SJCRH30 (cell line): ENCODE results near the gene CASP4. TPM values are rescaled to one million over a fixed set of nuclear protein-coding genes. Genes with fewer than 3 reads are reported as not detected.
A peak's percentile ranks its signal among the peaks of the same experiment; 100 is the strongest.
"Not testable (repeated sequence)": the region's sequence is repeated elsewhere in the genome, so short reads cannot be mapped to it uniquely, and the experiment has no call there.

Experiments
- DNase-seq, 2 experiments: peaks; one replicate each; pipeline ENCODE4 v3.0.0-alpha.2; 2015 to 2020
- H3K27ac ChIP-seq: fragments of 250-450 bp; sonication (Bioruptor Pico); 2 replicates; pipeline ENCODE4 v1.5.1; 2020; ENCODE audit warnings: mild to moderate bottlenecking, moderate library complexity
- H3K27me3 ChIP-seq: fragments of 250-450 bp; sonication (Bioruptor Pico); 2 replicates; pipeline ENCODE4 v1.5.1; 2020; ENCODE audit warnings: mild to moderate bottlenecking, moderate library complexity
- H3K36me3 ChIP-seq: fragments of 250-450 bp; sonication (Bioruptor Pico); 2 replicates; pipeline ENCODE4 v1.5.1; 2020; ENCODE audit warnings: mild to moderate bottlenecking, moderate library complexity
- H3K4me1 ChIP-seq: fragments of 250-450 bp; sonication (Bioruptor Pico); 2 replicates; pipeline ENCODE4 v1.5.1; 2020; ENCODE audit warnings: mild to moderate bottlenecking, moderate library complexity
- H3K4me3 ChIP-seq: fragments of 250-450 bp; sonication (Bioruptor Pico); 2 replicates; pipeline ENCODE4 v1.5.1; 2020; ENCODE audit warnings: mild to moderate bottlenecking, moderate library complexity
- H3K9me3 ChIP-seq: fragments of 250-450 bp; sonication (Bioruptor Pico); replicated peaks from 2 replicates; pipeline ENCODE4 v1.5.1; 2020; ENCODE audit warnings: mild to moderate bottlenecking, moderate library complexity
- total RNA-seq: library from RNA; depleted of rRNA; stranded (reverse); fragments of >200 nt; shearing (Covaris generic); gene quantifications from 2 replicates; pipeline ENCODE4 v1.2.3, GENCODE V29; 2014

CASP4 gene
- total RNA-seq, 1 experiment from 2014 or later, result 1.0 TPM

DNA sequence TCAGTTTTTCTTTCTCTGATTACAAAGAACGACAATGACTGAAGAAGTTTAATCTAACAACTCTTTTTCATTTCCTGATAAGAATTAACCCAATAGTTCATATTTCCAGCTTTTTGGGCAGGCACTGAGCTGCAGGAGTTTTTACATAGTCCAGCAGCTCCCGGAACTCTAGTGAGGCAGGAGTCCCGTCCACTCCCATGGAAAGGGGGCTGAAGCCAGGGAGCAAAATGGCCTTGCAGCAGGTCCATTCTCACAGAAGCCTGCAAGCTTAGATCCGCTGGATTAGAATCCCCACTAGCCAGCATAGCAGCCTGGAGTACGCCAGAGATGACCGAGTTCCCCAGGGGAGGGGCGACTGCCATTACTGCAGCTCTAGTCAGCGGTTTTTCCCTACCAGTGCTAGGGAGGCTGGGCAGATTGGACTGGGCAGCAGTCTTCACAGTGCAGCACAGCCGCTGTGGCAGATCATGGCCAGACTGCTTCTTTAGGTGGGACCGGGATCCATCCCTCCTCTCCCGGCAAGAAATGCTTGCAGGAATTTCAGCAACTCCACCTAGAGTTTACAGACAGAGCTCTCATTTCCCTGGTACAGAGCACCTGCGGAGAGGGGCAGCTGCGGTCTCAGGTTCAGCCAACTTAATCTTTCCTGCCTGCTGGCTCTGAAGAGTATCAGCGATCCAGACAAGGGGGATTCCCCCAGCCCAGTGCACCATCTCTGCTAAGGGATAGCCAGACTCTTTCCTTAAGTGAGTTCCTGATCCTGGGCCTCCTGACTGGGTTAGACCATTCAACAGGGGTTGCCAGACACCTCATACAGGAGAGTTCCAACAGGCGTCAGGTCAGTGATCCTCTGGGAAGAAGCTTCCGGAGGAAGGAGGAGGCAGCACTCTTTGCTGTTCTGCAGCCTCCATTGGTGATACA, 742 bp upstream of the CASP4 start:
- no peak for DNase-seq
- Histone ChIP-seq H3K4me1 (no peaks in the 10 kb centered on the region), H3K9me3 (no peaks in the 10 kb centered on the region), H3K4me3 (peak overlapping the region; percentile 50), H3K27me3 (no peaks in the 10 kb centered on the region), H3K27ac (no peak overlapping the region), H3K36me3 (no peaks in the 10 kb centered on the region)

- no peaks in the 10 kb centered on the region for H3K27me3 ChIP-seq
Measured at GRCh38 chr11:104967534-104968354, 630 bp downstream of the CASP4 start.

GRCh38 chr11:104965735-104966134, 2.6 kb downstream of the CASP4 start:
- Histone ChIP-seq H3K9me3 (no peaks in the 10 kb centered on the region), H3K27me3 (no peaks in the 10 kb centered on the region), H3K4me1 (no peaks in the 10 kb centered on the region)

More at GRCh38 chr11:104967534-104968354, 630 bp downstream of the CASP4 start:
- Histone ChIP-seq H3K36me3 (no peaks in the 10 kb centered on the region), H3K27ac (no peak overlapping the region), H3K4me1 (no peaks in the 10 kb centered on the region), H3K4me3 (peak overlapping the region; percentile 50), H3K9me3 (no peaks in the 10 kb centered on the region)
- DNase-seq, result no peak

DNA sequence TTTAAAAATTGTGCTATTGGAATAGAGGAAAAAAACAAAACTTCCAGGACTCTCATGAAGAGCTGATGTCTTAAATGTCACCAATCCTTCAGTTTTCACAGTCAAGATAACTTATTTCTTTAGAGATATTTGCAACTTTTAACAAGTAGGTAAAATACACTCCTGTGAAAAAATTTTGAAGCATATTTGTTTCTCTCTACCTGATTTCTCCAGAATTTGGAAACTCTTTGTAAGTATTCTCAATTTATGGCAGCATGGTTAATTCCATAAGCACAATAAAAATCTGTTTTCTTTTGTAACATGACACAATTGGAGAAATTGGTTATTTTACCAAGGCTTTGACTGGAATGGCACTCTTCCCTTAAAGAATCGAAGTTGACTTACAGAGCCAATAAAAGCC, 4.1 kb downstream of the CASP4 start:
- Histone ChIP-seq H3K27me3 (no peaks in the 10 kb centered on the region), H3K4me3 (no peak overlapping the region), H3K9me3 (no peaks in the 10 kb centered on the region), H3K4me1 (no peaks in the 10 kb centered on the region), H3K27ac (no peak overlapping the region), H3K36me3 (no peaks in the 10 kb centered on the region)
- DNase-seq, result no peak

More at GRCh38 chr11:104965735-104966134, 2.6 kb downstream of the CASP4 start:
- no peak overlapping the region for H3K27ac ChIP-seq
- no peaks in the 10 kb centered on the region for H3K36me3 ChIP-seq
- no peak overlapping the region for H3K4me3 ChIP-seq
- no peak for DNase-seq

DNA sequence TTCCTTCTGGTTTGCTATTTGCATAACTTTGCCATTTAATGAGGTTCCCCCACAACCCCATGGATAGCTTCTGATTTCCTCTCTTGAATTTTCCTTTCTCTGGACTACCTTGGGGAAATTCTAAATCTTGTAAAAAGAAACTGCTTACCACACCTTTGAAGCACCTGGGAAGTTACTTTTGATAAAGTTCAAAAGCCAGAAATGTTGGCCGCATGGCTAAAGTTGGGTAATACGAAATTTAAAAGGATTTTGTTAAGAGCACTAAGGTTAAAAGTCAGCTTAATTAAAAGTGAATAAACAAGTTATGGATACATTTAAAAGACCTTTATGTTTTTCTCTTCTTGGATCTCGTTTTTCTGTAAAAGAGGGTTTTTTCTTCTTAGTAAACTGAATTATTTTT, 5.5 kb downstream of the CASP4 start:
- Histone ChIP-seq H3K9me3 (no peaks in the 10 kb centered on the region), H3K4me3 (no peak overlapping the region), H3K36me3 (no peaks in the 10 kb centered on the region), H3K27ac (no peak overlapping the region), H3K27me3 (no peaks in the 10 kb centered on the region), H3K4me1 (no peaks in the 10 kb centered on the region)
- DNase-seq, result no peak

- Histone ChIP-seq H3K27ac (no peak overlapping the region), H3K4me3 (no peak overlapping the region), H3K4me1 (no peaks in the 10 kb centered on the region), H3K36me3 (no peaks in the 10 kb centered on the region), H3K27me3 (no peaks in the 10 kb centered on the region), H3K9me3 (no peaks in the 10 kb centered on the region)
- DNase-seq, result no peak
Measured at GRCh38 chr11:104957280-104957679, 11.1 kb downstream of the CASP4 start.

GRCh38 chr11:104956528-104956927, 11.8 kb downstream of the CASP4 start:
- Histone ChIP-seq H3K4me3 (no peak overlapping the region), H3K4me1 (no peaks in the 10 kb centered on the region), H3K9me3 (no peaks in the 10 kb centered on the region), H3K27me3 (no peaks in the 10 kb centered on the region), H3K27ac (no peak overlapping the region), H3K36me3 (no peaks in the 10 kb centered on the region)
- no peak for DNase-seq

DNA sequence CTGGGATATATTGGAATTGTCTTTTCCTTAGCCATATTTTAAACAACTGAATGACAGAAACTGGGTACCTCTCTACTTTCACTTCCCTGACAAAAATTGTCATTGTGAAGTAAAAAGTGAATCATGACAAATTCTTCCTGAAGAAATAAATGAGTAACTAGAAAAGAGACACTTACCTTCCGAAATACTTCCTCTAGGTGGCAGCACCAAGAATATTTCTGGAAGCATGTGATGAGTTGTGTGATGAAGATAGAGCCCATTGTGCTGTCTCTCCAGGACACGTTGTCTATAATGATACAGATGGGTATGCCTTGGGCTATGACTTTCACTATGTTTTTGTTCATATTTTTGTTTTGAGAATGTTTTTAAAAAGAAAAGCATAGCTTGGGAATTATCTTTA, 21.5 kb downstream of the CASP4 start:
- H3K9me3 ChIP-seq, result no peaks in the 10 kb centered on the region
- H3K4me3 ChIP-seq, result no peak overlapping the region
- no peaks in the 10 kb centered on the region for H3K27me3 ChIP-seq
- no peaks in the 10 kb centered on the region for H3K36me3 ChIP-seq
- H3K27ac ChIP-seq, result no peak overlapping the region
- DNase-seq, result peak in 1 of 2 experiments; percentile 45
- no peaks in the 10 kb centered on the region for H3K4me1 ChIP-seq

DNA sequence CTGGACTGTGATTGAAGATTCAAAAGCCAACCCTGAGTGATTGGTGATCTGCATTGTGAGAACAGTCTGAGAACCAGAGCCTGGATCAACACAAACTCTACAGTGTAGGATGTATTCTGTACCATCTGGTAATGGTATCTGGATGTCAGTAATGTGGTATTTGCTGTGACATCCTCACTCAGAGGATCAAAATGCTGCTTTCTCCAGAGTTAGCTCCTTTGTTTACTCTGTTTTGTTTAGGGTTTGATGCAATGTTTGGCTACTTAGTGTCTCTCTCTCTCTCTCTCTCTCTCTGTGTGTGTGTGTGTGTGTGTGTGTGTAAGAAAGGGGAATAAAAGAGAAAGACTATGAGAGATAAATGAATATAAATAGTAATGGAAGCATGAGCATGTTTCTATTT, 24.3 kb downstream of the CASP4 start:
- no peaks in the 10 kb centered on the region for H3K4me1 ChIP-seq
- H3K27ac ChIP-seq, result no peak overlapping the region
- no peak overlapping the region for H3K4me3 ChIP-seq
- H3K9me3 ChIP-seq, result no peaks in the 10 kb centered on the region
- no peaks in the 10 kb centered on the region for H3K36me3 ChIP-seq
- no peak for DNase-seq
- no peaks in the 10 kb centered on the region for H3K27me3 ChIP-seq

DNA sequence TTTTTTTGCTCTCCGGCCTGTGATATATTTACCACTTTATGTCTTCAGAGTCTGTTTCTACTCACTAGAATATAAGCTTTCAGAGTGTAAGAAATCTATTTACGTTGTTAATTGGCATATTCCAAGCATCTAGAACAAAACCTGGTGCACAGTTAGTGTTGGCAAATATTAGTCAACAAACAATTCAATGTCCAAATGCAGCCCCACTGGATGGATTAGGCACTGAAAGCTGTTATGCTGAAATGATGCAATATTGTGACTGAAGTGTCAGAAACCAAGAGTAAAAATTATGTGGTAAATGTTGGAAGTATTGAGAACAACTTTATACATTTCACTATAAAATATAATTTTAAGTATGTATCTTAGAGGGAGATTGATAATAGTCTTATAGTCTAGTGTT, 24.8 kb downstream of the CASP4 start:
- Histone ChIP-seq H3K27ac (no peak overlapping the region), H3K4me3 (no peak overlapping the region), H3K9me3 (no peaks in the 10 kb centered on the region), H3K27me3 (no peaks in the 10 kb centered on the region), H3K4me1 (no peaks in the 10 kb centered on the region), H3K36me3 (no peaks in the 10 kb centered on the region)
- DNase-seq, result no peak

DNA sequence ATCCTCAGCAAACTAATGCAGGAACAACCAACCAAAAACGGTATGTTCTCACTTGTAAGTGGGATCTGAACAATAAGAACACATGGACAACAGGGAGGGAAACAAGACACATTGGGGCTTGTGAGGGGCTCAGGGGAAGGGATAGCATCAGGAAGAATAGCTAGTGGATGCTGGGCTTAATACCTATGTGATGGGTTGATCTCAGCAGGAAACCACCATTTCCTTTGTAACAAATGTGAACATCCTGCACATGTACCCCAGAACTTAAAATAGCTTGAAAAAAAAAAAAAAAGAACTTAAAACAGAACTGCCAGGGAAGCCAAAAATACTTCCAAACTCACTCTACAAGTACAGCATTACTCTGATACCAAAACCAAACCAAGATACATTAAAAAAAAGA, 33.8 kb downstream of the CASP4 start:
- Histone ChIP-seq H3K36me3 (no peaks in the 10 kb centered on the region), H3K4me1 (no peaks in the 10 kb centered on the region), H3K4me3 (no peak overlapping the region), H3K27me3 (no peaks in the 10 kb centered on the region), H3K9me3 (no peaks in the 10 kb centered on the region), H3K27ac (no peak overlapping the region)
- DNase-seq, result no peak

- DNase-seq, H3K4me3 ChIP-seq, H3K9me3 ChIP-seq, H3K4me1 ChIP-seq, H3K36me3 ChIP-seq, H3K27me3 ChIP-seq, H3K27ac ChIP-seq: not testable (repeated sequence)
Measured at GRCh38 chr11:104934073-104934472, 34.3 kb downstream of the CASP4 start.

DNA sequence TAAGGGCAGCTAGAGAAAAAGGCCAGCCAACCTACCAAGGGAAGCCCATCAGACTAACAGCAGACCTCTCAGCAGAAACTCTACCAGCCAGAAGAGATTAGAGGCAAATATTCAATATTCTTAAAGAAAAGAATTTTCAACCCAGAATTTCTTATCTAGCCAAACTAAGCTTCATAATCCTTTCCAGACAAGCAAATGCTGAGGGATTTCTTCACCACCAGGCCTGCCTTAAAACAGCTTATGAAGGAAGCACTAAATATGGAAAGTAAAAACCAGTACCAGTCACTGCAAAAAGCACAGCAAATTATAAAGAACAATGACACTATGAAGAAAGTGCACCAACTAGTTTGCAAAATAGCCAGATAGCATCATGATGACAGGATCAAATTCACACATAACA, 39.6 kb downstream of the CASP4 start:
- H3K4me3 ChIP-seq, result no peak overlapping the region
- H3K4me1 ChIP-seq, result no peaks in the 10 kb centered on the region
- H3K9me3 ChIP-seq, result no peaks in the 10 kb centered on the region
- no peak overlapping the region for H3K27ac ChIP-seq
- no peaks in the 10 kb centered on the region for H3K36me3 ChIP-seq
- no peaks in the 10 kb centered on the region for H3K27me3 ChIP-seq
- no peak for DNase-seq

DNA sequence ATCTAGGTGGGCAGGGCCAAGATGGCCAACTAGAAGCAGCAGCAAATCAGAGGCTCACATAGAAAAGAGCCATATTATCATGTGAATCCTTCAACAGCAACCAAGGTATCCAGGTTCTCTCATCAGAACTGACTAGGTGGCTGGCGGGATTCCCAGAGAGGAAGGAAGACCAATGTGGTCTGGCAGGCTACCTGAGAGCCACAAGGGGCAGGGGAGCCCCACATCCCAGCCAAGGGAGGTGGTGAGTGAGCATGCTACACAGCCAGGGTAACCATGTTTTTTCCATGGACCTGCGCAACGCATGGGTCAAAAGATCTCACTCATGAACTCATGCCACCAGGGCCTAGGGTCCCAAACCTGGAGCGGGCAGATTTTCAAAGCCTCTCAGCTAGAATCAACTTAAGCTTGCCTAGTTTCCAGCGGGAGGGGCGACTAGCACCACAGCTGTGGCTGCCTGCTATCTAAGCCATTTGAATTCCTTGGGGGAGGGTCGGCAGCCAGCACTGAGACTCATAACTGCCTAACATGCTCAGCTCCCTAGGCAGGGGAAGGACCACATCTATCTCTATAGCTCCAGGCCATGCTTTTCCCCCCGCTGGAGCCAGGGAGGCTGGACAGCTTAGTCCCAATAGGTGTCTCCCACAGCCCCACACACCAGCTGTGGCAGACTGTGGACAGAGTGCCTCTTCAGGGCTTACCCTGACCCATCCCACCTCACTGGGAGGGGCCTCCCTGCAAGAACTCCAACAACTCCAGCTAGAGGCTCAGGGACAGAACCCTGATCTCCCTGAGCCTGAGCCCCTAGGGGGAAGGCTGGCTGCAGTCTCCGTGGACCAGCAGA, 41.4 kb downstream of the CASP4 start:
- DNase-seq, result no peak
- Histone ChIP-seq H3K4me3 (no peak overlapping the region), H3K9me3 (no peaks in the 10 kb centered on the region), H3K27ac (no peak overlapping the region), H3K4me1 (no peaks in the 10 kb centered on the region), H3K36me3 (no peaks in the 10 kb centered on the region), H3K27me3 (no peaks in the 10 kb centered on the region)
